HepG2 (cell line): Measurements from ENCODE around the gene TMEM131L. TPM values are rescaled to one million over a fixed set of nuclear protein-coding genes. Genes with fewer than 3 reads are reported as not detected.

Experiments
- ATAC-seq: fragments of 200-7000 bp; cut with Tn5 transposase; 3 replicates; pipeline ENCODE4 v1.9.1; 2020; ENCODE audit warnings: mild to moderate bottlenecking, moderate library complexity
- BruUV-seq: library from RNA; stranded (reverse); fragments of 400-500 nt; replicated peaks from 2 replicates; lab custom pipeline; 2021; lab: Mats Ljungman, UMichigan
- CTCF ChIA-PET: fragments of 300-600 bp; formaldehyde crosslinking; extraction: SDS; loops from one replicate; lab custom pipeline; 2021; ENCODE audit warnings: low total read pairs, inconsistent platforms, low intra/inter-chr PET ratio; lab: Yijun Ruan, JAX
- POLR2A ChIA-PET: fragments of 350-600 bp; sonication (Branson Sonifier 250); formaldehyde crosslinking; loops from one replicate; lab custom pipeline; 2020; ENCODE audit warnings: antibody characterized with exemption, inconsistent platforms; lab: Yijun Ruan, JAX
- DNase-seq: peaks from one replicate; pipeline ENCODE4 v3.0.0-alpha.2; 2015; ENCODE audit warnings: low spot score
- FAIRE-seq: peaks from 3 replicates; lab custom pipeline; 2011; peaks lifted over from hg19 to GRCh38; lab: Jason Lieb, UNC
- H2AFZ ChIP-seq: one replicate; pipeline ENCODE4 v1.6.1; 2011; ENCODE audit warnings: low read length, inconsistent platforms
- H3K27ac ChIP-seq: fragments of 300-600 bp; 3 replicates; pipeline ENCODE4 v1.8.0; 2011; ENCODE audit warnings: mixed run types, mild to moderate bottlenecking, mixed read lengths, low read length, inconsistent platforms; ENCODE audit not compliant: insufficient read depth; ENCODE audit errors: extremely low read length
- H3K27me3 ChIP-seq, 2 experiments: fragments of 200-600 bp in 1 of 2; 2 replicates in 1 of 2; 3 replicates in 1 of 2; pipeline versions ENCODE4 v1.6.0 to v1.8.0; 2011; ENCODE audit warnings: low read length in 2 of 2, mild to moderate bottlenecking in 2 of 2, moderate library complexity in 2 of 2, inconsistent platforms in 1 of 2; ENCODE audit not compliant: insufficient read depth in 2 of 2, control insufficient read depth in 1 of 2
- H3K36me3 ChIP-seq, 2 experiments: fragments of 200-600 bp in 1 of 2; replicated peaks in 1 of 2; 2 replicates in 1 of 2; 3 replicates in 1 of 2; pipeline versions ENCODE4 v1.5.1 to v1.8.0; 2011; ENCODE audit warnings: low read length in 2 of 2, inconsistent platforms in 1 of 2; ENCODE audit not compliant: insufficient read depth in 2 of 2, control insufficient read depth in 1 of 2
- H3K4me1 ChIP-seq: 2 replicates; pipeline ENCODE4 v1.5.1; 2012; ENCODE audit warnings: low read length, inconsistent platforms; ENCODE audit not compliant: insufficient read depth
- H3K4me2 ChIP-seq: 2 replicates; pipeline ENCODE4 v1.6.0; 2011; ENCODE audit warnings: low read depth, low read length, inconsistent platforms
- H3K4me3 ChIP-seq, 3 experiments: fragments of 200-600 bp in 1 of 3; sonication (generic), shearing (Covaris generic) in 1 of 3; replicated peaks in 1 of 3; 2 replicates each; pipeline ENCODE4 v1.5.1; 2011 to 2016; ENCODE audit warnings: low read length in 3 of 3, inconsistent platforms in 2 of 3, low read depth in 2 of 3, mild to moderate bottlenecking in 2 of 3, control low read depth in 1 of 3, mixed read lengths in 1 of 3; ENCODE audit not compliant: insufficient read depth in 1 of 3
- H3K79me2 ChIP-seq: one replicate; pipeline ENCODE4 v1.6.1; 2011; ENCODE audit warnings: low read length, inconsistent platforms; ENCODE audit not compliant: insufficient read depth
- H3K9ac ChIP-seq: 2 replicates; pipeline ENCODE4 v1.6.0; 2011; ENCODE audit warnings: mild to moderate bottlenecking, low read depth, low read length, inconsistent platforms; ENCODE audit not compliant: insufficient read depth
- H3K9me3 ChIP-seq: 2 replicates; pipeline ENCODE4 v1.5.1; 2012; ENCODE audit warnings: mild to moderate bottlenecking, low read length
- H4K20me1 ChIP-seq: 2 replicates; pipeline ENCODE4 v1.6.0; 2011; ENCODE audit warnings: inconsistent platforms, mild to moderate bottlenecking, low read length, moderate library complexity; ENCODE audit not compliant: insufficient read depth
- BHLHE40 ChIP-seq: IDR thresholded peaks from 2 replicates; pipeline ENCODE4 v1.6.1; 2011; ENCODE audit warnings: low read length, improper control_type of control experiment
- DNMT3B ChIP-seq: conservative IDR thresholded peaks from 2 replicates; pipeline ENCODE4 v1.6.1; 2016; ENCODE audit warnings: missing biosample characterization, control low read depth
- GATA4 ChIP-seq: sonication (generic); IDR thresholded peaks from 2 replicates; pipeline ENCODE4 v1.6.1; 2016; ENCODE audit warnings: antibody characterized with exemption, low read depth, borderline replicate concordance
- IKZF1 ChIP-seq: fragments of 450-650 bp; IDR thresholded peaks from 2 replicates; pipeline ENCODE4 v1.7.1; 2016
- KAT2B ChIP-seq: fragments of 150-350 bp; IDR thresholded peaks from 2 replicates; pipeline ENCODE4 v1.6.1; 2014; ENCODE audit warnings: low read depth, low read length, borderline replicate concordance
- REXO4 ChIP-seq: sonication (generic); formaldehyde crosslinking; IDR thresholded peaks from 2 replicates; pipeline ENCODE4 v1.8.0; 2022; ENCODE audit warnings: missing genetic modification reagents, mild to moderate bottlenecking, borderline replicate concordance
- SALL1 ChIP-seq: sonication (generic); formaldehyde crosslinking; IDR thresholded peaks from 2 replicates; pipeline ENCODE4 v1.8.0; 2022; ENCODE audit warnings: mild to moderate bottlenecking, missing genetic modification reagents
- SMAD3 ChIP-seq: sonication (generic); formaldehyde crosslinking; IDR thresholded peaks from 2 replicates; pipeline ENCODE4 v1.4.0; 2020; ENCODE audit warnings: missing genetic modification reagents
- SOX13 ChIP-seq, 3 experiments: fragments of 450-650 bp in 1 of 3; sonication (generic) in 1 of 3; formaldehyde crosslinking in 1 of 3; IDR thresholded peaks in 2 of 3; conservative IDR thresholded peaks in 1 of 3; 2 replicates each; pipeline versions ENCODE4 v1.5.0 to v1.6.1; 2016 to 2020; ENCODE audit warnings: antibody characterized with exemption in 1 of 3, mild to moderate bottlenecking in 1 of 3, missing compliant biosample characterization in 1 of 3, missing genetic modification reagents in 1 of 3, moderate library complexity in 1 of 3
- SRSF4 ChIP-seq: fragments of 200-400 bp; formaldehyde crosslinking; IDR thresholded peaks from one replicate; pipeline ENCODE4 v1.6.1; 2018; ENCODE audit warnings: mild to moderate bottlenecking, low read depth, low read length, moderate library complexity; ENCODE audit not compliant: poor library complexity, severe bottlenecking
- ZMYM3 ChIP-seq: sonication (generic); formaldehyde crosslinking; IDR thresholded peaks from 2 replicates; pipeline ENCODE4 v1.5.1; 2020; ENCODE audit warnings: mild to moderate bottlenecking, missing genetic modification reagents
- ZNF432 ChIP-seq: sonication (generic); formaldehyde crosslinking; IDR thresholded peaks from 2 replicates; pipeline ENCODE4 v1.5.0; 2020; ENCODE audit warnings: missing genetic modification reagents, mild to moderate bottlenecking, borderline replicate concordance
- ZNF7 ChIP-seq: IDR thresholded peaks from 2 replicates; pipeline ENCODE4 v1.6.1; 2016; ENCODE audit warnings: missing biosample characterization, missing genetic modification reagents
- WGBS: methylation state at CpG from one replicate; pipeline ENCODE4 v1.1.6; 2017; ENCODE audit warnings: low lambda C conversion rate; 5-methylcytosine and 5-hydroxymethylcytosine counted together
- in situ Hi-C: cut with HindIII; loops from 2 replicates; pipeline ENCODE4 v1.10.0; 2017; ENCODE audit warnings: low pct_unique_long_range_greater_than_20kb; ENCODE audit not compliant: extremely low pct_ligation_motif_present
- intact Hi-C: fragments of 100-400 bp; cut with micrococcal nuclease; formaldehyde crosslinking; loops from one replicate; pipeline ENCODE4 v1.10.0; 2022; ENCODE audit not compliant: unreplicated experiment
- polyA plus RNA-seq, 8 experiments: library from polyadenylated mRNA; depleted of rRNA in 3 of 8; stranded (reverse) in 7 of 8; unstranded in 1 of 8; fragments of >200 nt; fragmentation: Illumina TruSeq in 4 of 8; extraction: Trizol in 4 of 8; gene quantifications; 2 replicates each; pipeline versions ENCODE4 v1.2.1 to v1.2.3, GENCODE V29; 2011 to 2016; ENCODE audit warnings: low read depth in 4 of 8, missing spikeins in 1 of 8, mixed read lengths in 1 of 8; ENCODE audit not compliant: insufficient read depth in 1 of 8
- total RNA-seq, 5 experiments: library from RNA; depleted of rRNA; stranded (reverse); fragments of >200 nt; fragmentation: Illumina TruSeq; extraction: Trizol; gene quantifications; 2 replicates each; pipeline ENCODE4 v1.2.3, GENCODE V29; 2016; ENCODE audit warnings: low read depth in 1 of 5
- TF ChIP-seq, protein P1 (sequence below): sonication (generic); formaldehyde crosslinking; IDR thresholded peaks from 2 replicates; pipeline ENCODE4 v1.5.1; 2020; ENCODE audit warnings: mild to moderate bottlenecking, missing genetic modification reagents, moderate library complexity
- TF ChIP-seq, protein P2 (sequence below): sonication (generic); formaldehyde crosslinking; IDR thresholded peaks from 2 replicates; pipeline ENCODE4 v1.4.0; 2020; ENCODE audit warnings: missing genetic modification reagents
- TF ChIP-seq, protein P3 (sequence below): sonication (generic); formaldehyde crosslinking; IDR thresholded peaks from 2 replicates; pipeline ENCODE4 v1.5.1; 2020; ENCODE audit warnings: mild to moderate bottlenecking, missing genetic modification reagents, moderate library complexity
- TF ChIP-seq, protein P4 (sequence below): sonication (generic); formaldehyde crosslinking; IDR thresholded peaks from 2 replicates; pipeline ENCODE4 v1.4.0; 2020; ENCODE audit warnings: mild to moderate bottlenecking, missing genetic modification reagents

Gene TMEM131L
- total and polyA plus RNA-seq, 2 of the 13 experiments (the other 11 are each of a cell fraction or from before 2014, with no cell fraction given): 2.2 to 4.5 TPM

DNA sequence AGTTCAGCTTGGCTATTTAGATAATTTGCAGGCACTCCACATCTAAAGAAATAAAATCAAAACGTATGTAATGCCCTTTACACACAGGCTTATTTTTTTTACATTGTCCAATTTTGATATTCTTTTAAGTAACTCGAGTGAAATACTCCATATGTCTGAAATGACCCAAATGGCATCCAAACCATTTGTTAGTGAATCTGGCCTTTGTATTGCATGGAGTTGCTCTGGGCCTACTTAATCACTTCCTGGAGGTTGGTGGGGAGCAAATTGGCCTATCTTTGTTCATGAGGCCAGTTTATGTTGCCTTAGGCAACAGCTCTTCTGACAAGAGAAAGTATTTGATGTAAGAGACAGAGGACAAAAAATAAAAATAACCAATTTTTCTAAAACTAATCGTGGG, 47.6 kb upstream of the TMEM131L start:
- no peaks in the 10 kb centered on the region for H3K9me3 ChIP-seq
- CTCF ChIA-PET: no interaction called here
- no peak overlapping the region for H3K27ac ChIP-seq
- H3K4me1 ChIP-seq: no peaks in the 10 kb centered on the region
- BruUV-seq: no TSS peak
- FAIRE-seq (no peak), DNase-seq (no peak), ATAC-seq (no peak)
- intact Hi-C loops: no loop called here
- in situ Hi-C loops: no loop called here
- H3K9ac ChIP-seq: no peak overlapping the region
- POLR2A ChIA-PET: no interaction called here
- no peak overlapping the region for H2AFZ ChIP-seq
- 53% methylated on average over 3 of the region's 3 CpGs for WGBS
- H4K20me1 ChIP-seq: no peaks in the 10 kb centered on the region
- no peak overlapping the region for H3K4me2 ChIP-seq
- H3K79me2 ChIP-seq: no peaks in the 10 kb centered on the region
- H3K4me3 ChIP-seq: no peak overlapping the region
- H3K36me3 ChIP-seq: no peaks in the 10 kb centered on the region
- H3K27me3 ChIP-seq: no peaks in the 10 kb centered on the region
- TF ChIP-seq BHLHE40 (no peak), DNMT3B (CRISPR knock-in tag) (no peak), REXO4 (CRISPR knock-in tag) (no peak), ZNF432 (CRISPR knock-in tag) (no peak), IKZF1 (no peak), SALL1 (CRISPR knock-in tag) (no peak), KAT2B (no peak), ZMYM3 (CRISPR knock-in tag) (no peak), ZNF7 (CRISPR knock-in tag) (no peak), SRSF4 (no peak), GATA4 (no peak), SMAD3 (no peak), SOX13 (IDR thresholded peaks at IDR 0.05) (no peak), SOX13 (CRISPR knock-in tag; conservative IDR thresholded peaks at IDR 0.05 in 1 of 2, IDR thresholded peaks at IDR 0.05 in 1 of 2) (no peak)
- TF ChIP-seq, protein P1, sequence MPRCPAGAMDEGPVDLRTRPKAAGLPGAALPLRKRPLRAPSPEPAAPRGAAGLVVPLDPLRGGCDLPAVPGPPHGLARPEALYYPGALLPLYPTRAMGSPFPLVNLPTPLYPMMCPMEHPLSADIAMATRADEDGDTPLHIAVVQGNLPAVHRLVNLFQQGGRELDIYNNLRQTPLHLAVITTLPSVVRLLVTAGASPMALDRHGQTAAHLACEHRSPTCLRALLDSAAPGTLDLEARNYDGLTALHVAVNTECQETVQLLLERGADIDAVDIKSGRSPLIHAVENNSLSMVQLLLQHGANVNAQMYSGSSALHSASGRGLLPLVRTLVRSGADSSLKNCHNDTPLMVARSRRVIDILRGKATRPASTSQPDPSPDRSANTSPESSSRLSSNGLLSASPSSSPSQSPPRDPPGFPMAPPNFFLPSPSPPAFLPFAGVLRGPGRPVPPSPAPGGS (CRISPR knock-in tag): no peak
- TF ChIP-seq, protein P2, sequence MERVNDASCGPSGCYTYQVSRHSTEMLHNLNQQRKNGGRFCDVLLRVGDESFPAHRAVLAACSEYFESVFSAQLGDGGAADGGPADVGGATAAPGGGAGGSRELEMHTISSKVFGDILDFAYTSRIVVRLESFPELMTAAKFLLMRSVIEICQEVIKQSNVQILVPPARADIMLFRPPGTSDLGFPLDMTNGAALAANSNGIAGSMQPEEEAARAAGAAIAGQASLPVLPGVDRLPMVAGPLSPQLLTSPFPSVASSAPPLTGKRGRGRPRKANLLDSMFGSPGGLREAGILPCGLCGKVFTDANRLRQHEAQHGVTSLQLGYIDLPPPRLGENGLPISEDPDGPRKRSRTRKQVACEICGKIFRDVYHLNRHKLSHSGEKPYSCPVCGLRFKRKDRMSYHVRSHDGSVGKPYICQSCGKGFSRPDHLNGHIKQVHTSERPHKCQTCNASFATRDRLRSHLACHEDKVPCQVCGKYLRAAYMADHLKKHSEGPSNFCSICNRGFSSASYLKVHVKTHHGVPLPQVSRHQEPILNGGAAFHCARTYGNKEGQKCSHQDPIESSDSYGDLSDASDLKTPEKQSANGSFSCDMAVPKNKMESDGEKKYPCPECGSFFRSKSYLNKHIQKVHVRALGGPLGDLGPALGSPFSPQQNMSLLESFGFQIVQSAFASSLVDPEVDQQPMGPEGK (CRISPR knock-in tag): no peak
- TF ChIP-seq, protein P3, sequence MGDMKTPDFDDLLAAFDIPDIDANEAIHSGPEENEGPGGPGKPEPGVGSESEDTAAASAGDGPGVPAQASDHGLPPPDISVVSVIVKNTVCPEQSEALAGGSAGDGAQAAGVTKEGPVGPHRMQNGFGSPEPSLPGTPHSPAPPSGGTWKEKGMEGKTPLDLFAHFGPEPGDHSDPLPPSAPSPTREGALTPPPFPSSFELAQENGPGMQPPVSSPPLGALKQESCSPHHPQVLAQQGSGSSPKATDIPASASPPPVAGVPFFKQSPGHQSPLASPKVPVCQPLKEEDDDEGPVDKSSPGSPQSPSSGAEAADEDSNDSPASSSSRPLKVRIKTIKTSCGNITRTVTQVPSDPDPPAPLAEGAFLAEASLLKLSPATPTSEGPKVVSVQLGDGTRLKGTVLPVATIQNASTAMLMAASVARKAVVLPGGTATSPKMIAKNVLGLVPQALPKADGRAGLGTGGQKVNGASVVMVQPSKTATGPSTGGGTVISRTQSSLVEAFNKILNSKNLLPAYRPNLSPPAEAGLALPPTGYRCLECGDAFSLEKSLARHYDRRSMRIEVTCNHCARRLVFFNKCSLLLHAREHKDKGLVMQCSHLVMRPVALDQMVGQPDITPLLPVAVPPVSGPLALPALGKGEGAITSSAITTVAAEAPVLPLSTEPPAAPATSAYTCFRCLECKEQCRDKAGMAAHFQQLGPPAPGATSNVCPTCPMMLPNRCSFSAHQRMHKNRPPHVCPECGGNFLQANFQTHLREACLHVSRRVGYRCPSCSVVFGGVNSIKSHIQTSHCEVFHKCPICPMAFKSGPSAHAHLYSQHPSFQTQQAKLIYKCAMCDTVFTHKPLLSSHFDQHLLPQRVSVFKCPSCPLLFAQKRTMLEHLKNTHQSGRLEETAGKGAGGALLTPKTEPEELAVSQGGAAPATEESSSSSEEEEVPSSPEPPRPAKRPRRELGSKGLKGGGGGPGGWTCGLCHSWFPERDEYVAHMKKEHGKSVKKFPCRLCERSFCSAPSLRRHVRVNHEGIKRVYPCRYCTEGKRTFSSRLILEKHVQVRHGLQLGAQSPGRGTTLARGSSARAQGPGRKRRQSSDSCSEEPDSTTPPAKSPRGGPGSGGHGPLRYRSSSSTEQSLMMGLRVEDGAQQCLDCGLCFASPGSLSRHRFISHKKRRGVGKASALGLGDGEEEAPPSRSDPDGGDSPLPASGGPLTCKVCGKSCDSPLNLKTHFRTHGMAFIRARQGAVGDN (CRISPR knock-in tag): no peak
- TF ChIP-seq, protein P4, sequence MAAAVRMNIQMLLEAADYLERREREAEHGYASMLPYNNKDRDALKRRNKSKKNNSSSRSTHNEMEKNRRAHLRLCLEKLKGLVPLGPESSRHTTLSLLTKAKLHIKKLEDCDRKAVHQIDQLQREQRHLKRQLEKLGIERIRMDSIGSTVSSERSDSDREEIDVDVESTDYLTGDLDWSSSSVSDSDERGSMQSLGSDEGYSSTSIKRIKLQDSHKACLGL: no peak
